Inferior parietal cortex (tissue), 1 donor: ENCODE data around the gene IRX5.

Source experiments
- DNase-seq: peaks from one replicate; pipeline ENCODE4 v3.0.0-alpha.2; 2016; ENCODE audit errors: extremely low spot score

The IRX5 gene

DNA sequence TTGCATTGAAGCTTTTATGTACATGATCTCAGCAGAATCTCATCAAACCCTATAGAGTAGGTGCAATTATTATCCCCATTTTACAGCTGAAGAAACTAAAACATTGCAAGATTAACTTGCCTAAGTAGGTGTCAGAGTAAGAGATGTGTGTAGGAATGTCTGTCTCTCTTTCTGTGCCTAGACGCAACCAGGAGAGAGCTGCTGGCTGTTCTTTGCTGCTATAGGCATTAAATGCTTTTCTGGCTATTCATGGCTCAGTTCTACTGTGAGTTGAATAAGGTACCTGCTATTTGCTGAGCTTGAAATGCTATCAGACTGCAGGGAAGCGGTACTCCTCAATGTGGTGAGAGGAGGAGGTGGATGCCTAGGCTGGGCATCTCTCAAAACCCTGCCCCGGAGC is 17.0 kb downstream of the IRX5 start:
- no peak for DNase-seq

DNA sequence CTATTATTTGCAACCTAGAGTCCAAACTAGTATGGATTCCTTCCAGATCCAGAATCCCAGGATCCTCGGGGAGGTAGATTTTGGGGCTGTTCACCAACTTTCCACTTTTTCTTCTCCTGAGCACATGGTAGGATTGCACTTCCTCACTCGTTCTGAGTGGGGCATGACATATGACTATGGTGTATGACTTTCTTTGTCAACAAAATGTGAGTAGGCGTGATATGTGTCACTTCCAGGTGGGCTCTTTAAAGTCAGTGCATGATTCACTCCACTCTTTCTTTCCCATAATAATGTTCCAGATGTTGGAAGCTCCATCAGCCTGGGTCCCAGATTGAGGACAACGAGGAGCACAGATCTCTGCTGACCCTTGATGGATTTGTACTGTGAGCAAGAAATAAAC is 21.5 kb downstream of the IRX5 start:
- no peak for DNase-seq

DNA sequence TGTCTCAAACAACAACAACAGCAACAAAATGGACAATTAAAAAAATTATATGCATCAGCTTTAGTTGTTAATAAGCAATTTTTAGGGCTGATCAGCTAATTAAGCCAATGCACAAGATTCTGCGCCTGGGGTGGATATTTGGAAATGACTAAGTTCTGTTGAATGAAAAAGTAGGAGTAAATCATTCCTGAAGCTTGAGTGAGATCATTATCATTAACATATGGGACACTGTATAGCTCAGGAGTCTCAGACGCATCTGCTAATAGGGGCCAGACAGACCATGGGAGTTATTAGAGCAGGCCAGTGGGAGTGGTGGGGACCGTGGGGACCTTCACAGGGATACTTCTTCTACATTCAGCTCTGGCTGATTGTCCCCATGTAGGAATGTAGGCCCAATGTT is 22.8 kb downstream of the IRX5 start:
- no peak for DNase-seq

DNA sequence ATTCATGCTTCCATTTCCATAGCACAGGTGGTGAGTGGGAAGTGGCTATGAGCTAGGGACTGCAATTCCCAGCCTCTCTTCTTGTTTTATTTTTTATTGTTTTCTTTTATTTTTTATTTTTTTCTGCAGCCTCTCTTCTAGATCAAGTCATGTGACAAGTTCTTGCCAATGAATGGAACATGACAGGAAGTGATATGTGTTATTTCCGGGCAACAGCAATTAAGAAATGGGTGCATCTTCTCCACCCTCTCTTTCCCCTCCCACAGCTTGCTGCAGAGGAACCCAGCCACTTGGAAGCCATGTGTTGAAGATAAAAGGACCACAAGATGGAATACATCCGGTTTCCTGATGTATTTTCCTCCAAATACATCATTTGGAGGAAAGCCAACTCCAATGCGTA is 23.6 kb downstream of the IRX5 start:
- no peak for DNase-seq

DNA sequence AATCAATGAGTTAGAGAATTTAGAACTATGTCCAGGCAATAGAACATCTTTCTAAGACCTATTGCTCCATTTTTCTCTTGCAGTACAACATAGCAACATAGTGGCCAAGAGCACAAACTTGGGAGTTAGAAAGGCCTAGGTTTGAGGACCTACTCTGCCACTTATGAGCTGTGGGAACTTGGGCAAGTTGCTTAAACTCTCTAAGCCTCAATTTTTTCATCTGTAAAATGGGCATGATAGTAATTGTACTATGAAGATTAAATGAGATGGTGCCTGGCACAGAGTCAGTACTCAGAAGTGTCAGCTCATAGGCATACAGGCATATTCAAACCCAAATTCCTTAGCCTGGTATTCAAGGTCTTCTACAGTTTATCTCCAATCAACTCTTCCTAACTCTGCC is 25.1 kb downstream of the IRX5 start:
- no peak for DNase-seq

DNA sequence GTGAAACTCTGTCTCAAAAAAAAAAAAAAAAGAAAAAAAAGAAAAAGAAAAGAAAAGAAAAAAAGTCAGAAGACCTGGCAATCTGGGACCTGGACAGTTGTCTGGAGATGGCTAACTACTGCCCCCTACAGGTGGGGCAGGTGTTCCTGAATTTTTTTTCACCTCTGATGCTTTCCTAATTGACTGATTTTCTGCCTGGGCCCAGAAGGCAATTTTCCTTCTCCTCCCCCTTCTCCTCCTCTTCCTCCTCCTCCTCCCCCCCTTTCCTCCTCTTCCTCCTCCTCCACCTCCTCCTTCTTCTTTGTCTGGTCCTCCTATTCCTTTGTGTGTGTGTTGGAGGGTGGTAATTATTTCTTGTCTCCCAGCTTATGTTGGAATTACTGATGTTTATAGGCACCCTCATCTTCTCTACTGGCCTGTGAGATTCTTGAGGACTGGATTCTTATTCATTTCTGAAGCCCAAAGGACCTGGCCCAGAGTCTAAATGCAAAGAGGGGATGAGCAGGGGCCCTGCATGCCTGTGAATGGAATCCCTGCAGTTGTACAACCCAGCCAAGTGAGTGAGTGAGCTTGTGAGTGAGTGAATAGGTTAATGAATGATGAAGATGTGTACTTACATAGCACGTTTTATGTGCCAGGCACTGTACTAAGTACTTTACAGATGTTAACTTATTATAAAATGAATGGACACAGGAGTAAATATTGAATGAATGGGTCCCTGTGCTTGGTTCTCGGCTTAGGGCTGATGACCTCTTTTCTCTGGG is 26.9 kb downstream of the IRX5 start:
- no peak for DNase-seq

DNA sequence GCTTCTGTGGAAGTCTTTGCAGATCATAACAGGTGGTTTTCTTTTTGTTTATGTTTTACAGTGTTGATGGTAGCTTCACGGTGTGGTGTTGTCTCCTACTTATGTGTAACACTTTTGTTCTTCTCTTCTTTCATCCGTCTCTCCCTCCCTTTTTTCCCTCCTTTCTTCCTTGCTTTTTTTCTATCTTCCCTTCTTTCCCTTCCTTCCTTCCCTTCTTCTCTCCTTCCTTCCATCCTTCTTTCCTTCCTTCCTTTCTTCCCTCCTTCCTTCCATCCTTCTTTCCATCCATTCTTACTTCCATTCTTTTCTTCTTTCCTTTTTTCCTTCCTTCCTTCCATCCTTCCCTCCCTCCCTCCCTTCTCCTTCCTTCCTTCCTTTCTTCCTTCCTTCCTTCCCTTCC is 31.4 kb downstream of the IRX5 start:
- no peak for DNase-seq

DNA sequence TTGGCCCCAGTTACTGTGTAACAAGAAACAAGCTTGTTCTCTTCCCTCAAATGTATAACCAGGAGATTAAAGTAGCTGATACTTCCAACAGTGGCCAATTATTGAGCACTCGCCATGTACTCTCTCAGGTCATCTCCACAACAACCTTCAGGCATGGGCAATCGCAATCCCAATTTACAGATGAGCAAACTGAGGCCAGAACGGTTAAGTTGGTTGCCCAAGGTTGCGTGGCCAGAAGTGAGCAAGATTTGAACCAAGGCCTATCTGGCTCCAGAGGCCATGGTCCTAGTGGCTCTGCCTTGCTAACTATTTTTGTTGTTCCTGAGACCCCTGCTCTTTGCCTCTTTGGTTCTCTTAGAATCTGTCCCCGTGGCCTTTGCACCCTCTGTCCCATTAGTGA is 33.6 kb downstream of the IRX5 start:
- no peak for DNase-seq

DNA sequence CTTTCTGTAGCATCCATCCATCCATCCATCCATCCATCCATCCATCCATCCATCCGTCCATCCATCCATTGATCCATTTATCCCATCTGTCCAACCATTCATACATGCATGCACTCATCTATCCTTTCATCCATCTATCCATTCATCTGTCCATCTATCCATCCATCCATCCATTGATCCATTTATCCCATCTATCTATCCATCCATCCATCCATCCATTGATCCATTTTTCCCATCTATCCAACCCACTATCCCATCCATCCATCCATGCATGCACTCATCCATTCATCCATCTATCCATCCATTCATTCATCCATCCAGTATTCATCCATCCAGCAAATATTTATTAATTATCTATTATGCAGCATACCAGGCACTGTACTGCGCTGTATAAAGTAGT is 34.8 kb downstream of the IRX5 start:
- DNase-seq, result no peak

DNA sequence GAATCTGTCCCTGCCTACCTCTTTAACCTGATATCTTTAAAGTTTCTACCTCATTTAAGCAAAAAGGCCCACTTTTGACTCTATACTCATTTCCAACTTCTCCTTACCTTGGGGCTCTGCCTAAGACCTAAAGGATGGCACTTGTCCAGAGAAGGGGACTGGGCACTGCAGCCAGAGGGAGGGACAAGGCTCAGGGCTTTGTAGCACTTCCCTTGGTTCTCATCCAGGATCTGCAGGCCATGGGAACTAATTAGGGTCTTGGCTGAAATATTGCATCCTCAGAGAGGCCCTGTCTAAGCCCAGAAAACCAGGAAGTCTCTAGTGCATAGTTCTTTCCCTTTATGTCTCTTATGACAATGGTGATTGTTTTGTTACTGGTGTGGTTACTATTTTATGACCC is 37.3 kb downstream of the IRX5 start:
- DNase-seq, result no peak

DNA sequence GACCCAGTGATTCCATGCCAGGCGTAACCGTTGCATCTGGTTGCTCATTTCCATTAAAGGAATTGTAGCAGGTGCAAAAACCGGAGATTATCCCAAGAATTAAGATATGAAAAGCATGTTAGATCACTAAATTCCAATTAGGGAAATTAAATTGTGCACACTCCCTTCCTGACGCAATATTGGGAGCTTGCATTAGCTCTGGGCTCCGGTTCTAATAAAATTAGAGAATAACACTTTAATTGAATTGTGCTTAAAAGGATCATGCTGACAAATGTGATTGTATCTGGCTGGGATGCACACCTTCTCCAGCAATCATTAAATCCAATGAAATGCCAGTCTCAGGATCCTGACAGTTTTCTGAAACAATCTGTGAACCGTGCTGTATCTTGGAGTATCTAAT is 38.1 kb downstream of the IRX5 start:
- no peak for DNase-seq

DNA sequence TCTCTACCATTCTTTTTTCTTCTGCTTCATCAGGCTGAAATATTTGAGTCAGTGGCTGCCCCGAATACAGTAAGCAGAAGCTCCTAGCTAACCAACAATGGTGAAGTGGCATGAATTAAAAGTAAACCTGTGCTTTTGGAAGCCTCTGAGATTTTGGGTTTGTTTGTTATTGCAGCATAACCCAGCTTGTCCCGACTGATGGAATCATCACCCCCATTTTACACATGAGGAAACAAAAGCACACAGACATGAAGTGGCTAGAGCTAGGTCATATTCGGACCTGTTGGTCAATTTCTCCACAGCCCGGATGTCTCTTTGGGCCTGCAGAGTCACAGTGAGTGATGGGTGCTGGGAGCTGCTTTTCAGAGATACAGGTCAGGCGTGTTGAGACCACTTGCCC is 39.4 kb downstream of the IRX5 start:
- no peak for DNase-seq

DNA sequence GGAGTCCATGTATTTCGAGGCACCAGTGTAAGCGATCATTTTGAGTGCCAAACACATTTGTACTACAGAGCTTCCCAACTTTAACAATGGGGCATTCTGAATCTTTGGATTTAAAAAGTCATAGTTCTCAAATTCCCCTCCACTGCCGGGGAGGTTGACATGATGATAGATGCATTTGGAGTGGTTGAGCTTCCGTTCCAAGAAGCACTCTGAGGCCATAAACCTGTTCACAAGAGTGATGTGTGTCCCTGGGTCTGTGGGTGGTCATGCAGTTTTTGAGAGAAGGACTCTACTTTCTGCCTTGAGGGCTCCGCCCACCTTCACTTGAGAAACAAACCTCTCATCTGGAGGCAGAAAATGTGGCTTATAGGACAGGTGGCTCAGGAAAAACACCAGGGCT is 43.7 kb downstream of the IRX5 start:
- no peak for DNase-seq

DNA sequence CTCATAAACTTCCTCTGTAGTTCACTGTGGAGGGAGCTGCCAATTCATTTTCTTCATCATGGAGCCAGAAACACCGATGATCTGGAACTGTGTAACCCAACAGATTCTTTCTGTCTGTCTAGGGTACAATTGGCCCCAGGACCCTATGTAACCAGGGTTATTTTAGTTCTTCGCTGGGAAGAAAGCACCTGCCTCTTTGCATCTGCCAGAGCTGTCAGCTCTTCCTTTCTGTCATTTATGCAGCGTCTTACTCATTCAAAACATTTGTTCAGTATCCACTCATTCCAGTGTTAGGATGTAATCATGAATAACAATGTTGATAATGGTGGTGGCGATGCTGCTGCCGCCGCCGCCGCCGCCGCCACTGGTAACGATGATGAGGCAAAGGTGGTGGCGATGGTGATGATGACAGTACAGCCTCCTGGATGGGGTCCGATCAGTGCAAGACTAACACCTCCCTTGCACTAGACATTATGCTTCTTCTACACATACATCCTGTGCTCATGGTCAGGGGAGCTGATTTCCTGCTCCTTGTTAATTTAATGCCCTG is 46.1 kb downstream of the IRX5 start:
- DNase-seq, result no peak

DNA sequence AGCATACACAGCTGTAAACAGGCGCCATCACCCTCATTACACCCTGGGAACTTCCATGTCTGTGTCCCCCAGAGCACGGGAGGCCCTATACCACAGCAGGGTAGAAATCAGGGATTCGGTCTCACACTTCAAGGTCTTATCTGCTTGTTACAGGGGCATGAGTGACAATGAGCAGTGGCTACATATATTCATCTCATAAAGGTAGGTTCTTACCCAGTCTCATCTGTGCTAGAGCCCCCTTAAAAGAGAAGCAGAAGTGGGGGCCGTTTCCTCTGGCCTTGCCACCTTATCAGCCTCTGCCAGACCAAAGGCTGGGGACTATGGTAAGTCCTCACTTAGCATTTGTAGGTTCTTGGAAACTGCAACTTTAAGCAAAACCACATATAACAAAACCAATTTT is 46.5 kb downstream of the IRX5 start:
- DNase-seq, result no peak

DNA sequence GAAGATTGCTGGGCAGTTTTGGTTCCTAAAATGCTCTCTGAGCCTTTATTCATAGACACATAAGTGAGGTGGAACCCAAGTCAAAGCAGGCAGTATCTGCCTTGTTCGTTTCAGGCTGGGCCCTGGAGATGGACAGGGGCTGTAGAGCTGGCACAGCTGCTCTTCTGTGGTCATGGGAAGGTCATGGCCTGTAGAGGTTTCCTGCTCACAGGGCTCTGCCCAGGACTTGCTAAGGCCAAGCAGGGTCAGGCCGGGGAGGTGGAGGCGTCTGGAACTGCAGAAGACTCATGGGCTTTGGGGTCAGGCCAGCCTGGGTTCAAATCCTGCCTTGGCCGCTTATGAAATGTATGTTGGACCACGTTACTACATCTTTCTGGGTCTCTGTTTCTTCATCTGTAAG is 50.2 kb downstream of the IRX5 start:
- no peak for DNase-seq
